Measurements from ENCODE around the gene TMEM121.

DNA sequence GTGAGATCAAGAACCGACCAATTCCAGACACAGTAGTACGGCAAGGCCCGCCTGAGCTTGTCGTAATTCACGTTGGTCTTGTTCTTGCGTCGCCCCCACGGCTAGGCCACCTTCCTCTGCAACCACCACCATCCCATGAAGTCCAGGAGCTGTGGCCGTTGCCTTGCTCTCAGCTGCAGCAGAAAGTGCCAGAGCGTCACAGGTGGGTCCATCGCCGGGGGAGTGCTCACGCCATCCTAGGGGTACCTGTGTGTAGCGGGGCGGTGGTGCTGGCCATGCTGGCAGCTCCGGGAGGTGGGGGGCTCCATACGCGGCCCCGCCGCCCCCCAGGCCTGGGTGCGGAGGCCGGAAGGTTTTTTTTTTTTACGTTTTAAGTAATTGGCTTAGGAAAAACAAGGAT is 23.1 kb downstream of the TMEM121 start:
- TF ChIP-seq, protein P1, sequence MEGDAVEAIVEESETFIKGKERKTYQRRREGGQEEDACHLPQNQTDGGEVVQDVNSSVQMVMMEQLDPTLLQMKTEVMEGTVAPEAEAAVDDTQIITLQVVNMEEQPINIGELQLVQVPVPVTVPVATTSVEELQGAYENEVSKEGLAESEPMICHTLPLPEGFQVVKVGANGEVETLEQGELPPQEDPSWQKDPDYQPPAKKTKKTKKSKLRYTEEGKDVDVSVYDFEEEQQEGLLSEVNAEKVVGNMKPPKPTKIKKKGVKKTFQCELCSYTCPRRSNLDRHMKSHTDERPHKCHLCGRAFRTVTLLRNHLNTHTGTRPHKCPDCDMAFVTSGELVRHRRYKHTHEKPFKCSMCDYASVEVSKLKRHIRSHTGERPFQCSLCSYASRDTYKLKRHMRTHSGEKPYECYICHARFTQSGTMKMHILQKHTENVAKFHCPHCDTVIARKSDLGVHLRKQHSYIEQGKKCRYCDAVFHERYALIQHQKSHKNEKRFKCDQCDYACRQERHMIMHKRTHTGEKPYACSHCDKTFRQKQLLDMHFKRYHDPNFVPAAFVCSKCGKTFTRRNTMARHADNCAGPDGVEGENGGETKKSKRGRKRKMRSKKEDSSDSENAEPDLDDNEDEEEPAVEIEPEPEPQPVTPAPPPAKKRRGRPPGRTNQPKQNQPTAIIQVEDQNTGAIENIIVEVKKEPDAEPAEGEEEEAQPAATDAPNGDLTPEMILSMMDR (IDR thresholded peaks at IDR 0.05; ENCODE audit: insufficient read depth, low read depth, low read length): no peak
- no peak for TF ChIP-seq EZH2 (IDR thresholded peaks at IDR 0.05; ENCODE audit: insufficient read depth, low read length)
